GM18520 (cell line): ENCODE data around the gene PPP2R2D.
"Not testable (repeated sequence)": the region's sequence is repeated elsewhere in the genome, so short reads cannot be mapped to it uniquely, and the experiment has no call there.

Experiments used
- ATAC-seq: cut with Tn5 transposase; IDR thresholded peaks from one replicate; pipeline ENCODE4 v1.9.1; 2021; ENCODE audit not compliant: unreplicated experiment

PPP2R2D gene

DNA sequence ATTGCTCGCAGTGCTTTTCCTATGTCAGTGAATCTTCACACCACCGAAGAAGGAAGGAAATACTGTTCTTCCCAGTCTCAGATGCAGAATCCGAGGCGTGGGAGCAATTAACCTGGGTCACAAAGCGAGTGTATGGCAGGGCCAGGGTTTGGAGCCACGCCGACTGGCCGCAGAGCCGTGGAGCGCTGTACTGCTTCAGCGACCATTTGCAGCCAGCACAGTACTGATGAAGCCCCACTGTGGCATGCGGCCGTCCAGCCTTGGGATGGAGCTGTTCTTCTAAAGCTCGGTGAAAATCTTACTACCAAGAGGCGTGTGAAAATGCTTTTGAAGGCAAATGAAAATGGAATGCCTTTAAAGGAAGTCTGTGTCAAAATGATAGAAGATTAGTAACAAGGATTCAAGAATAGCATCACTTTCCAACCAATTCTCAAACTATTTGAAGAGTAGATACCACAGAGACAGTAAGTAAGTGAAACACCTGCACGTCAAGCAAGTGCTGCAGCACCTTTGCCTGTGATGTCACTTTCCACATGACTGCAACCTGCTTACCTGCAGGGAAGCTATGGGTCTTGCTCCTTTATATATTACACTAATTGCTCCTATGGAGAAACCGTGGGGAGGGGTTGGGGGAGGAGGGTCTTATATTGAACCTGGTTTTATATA lies 4.9 kb downstream of the PPP2R2D start:
- ATAC-seq = no peak

DNA sequence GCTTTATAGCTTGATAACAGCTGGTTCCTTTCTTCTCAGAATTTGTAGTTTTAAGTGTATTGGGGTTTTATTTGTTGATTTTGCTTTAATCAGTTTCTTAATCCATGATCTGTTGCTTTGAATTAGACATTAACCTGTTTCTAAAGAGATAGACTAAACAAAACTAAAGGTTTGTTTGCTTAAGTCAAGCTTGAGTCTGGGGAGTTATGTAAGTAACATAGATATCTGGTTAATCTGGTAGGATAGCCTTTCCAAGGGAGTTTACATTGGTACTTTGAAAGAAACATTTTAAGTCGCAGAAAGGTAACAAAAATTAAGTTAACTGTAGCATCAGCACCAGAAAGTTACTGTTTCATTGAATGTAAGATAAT lies 5.4 kb downstream of the PPP2R2D start:
- no peak for ATAC-seq

DNA sequence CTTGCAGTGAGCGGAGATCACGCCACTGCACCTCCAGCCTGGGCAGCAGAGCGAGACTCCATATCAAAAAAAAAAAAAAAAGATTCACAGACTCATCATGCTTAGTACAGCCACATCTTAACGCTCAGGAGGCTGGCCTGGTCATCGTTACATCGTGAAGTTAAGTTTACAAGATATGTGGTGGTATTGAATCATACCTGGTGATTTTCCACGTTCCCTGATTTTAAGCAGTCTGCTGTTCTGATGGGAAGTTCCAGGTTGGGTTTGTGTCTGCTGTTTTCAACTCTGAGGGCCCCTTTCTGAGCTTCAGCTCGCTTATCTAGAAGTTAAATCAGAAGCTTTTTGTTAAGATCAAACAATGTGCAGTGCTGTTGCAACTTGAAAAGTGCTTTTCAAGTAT lies 6.9 kb downstream of the PPP2R2D start:
- no peak for ATAC-seq

DNA sequence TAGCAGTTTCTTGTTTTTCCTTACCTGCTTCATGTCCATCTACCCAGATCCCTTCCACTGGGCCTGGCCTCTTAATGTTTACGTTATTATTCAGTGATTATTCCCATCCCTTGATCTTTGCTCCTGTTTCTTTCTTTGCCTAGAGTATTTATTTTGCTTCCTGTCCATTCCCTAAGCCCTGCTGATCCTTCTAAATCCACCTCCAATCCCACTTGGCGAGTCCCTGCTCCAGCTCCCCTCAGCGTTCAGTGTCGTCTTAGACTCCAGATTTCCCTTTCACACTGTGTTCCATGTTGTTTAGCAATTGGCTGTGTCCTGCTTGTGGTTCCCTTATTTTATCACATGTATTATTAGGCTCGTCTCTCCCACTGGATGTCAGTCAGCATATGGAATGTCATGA lies 7.3 kb downstream of the PPP2R2D start:
- no peak for ATAC-seq

DNA sequence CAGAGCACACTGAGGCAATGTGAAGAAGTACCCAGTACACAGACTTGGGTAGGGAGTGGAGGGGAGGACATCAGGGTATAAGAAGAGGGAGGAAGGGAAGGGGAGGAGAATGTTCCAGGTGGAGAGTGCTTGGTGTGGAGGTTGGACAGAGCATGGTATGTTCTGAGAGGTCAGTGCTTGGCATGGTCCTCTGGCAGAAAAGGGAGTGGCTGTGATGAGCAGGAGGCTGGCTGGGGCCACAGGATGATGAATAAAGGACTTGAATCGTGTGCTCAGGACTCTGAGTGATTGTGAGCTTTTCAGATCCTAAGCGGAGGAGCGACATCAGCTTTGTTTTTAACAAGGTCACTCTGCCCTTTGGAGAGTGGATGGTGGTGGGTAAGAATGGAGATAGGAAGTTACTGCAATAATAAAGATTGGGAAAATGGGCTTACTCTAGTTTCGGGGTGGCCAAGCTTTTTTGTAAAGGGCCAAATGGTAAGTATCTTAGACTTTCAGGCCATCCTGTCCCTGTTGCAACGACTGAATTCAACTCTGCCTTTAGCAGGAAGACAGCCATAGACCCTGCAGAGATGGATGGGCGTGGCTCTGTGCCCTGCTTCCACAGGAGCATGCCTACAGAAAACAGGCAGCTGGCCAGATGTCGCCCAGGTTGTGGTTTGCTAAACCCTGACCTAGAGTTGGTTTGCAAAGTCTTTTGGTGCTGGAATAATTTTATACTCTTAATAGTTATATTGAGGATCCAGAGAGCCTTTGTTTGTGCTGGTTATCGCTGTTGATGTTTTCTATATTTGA lies 8.4 kb downstream of the PPP2R2D start:
- no peak for ATAC-seq

DNA sequence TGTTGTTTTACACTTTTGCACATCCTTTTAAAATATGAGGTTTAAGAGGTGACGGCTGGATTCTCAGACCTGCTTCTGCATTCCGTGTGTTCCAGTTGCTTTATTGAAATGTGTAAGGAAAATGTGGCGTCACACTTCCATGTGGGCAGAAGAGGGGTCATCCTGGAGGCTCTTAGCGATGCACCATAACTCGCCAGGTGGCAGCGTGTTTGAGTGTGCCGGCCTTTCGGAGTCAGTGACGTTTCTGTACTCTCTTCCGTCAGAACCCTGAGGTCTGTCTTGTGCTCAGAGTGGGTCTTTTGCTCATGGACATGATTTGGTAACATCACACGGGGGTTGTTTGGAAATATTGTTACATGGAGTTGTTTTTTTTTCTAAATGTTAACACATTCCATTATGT lies 9.1 kb downstream of the PPP2R2D start:
- no peak for ATAC-seq

DNA sequence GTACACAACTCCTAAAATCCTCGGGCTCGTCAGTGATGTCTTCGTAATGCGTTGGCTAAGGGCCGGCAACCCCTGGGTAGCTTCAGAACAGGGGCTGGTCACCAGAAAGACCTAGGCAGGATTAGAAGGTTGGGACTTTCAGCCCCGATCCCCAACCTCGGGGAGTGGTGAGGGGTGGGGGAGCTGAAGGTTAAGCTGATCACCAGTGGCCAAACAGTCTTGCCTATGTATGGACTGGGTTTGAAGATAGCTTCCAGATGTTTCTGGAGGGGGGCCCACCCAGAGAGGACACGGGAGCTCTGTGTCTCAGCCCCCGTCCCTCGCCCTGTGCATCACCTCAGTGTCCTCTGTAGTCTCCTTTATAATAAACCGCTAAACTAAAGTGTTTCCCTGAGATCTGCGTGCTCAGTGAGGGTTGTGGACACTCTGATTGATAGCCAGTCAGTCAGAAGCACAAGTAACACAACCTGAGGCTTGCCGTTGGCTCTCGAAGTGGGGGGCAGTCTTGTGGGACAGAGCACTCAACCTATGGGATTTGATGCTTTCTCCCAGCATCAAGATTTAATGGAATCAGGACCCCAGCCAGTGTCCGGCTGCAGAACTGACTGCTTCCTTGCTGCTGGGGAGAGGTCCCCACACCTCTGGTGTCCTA lies 10.0 kb downstream of the PPP2R2D start:
- ATAC-seq = no peak

DNA sequence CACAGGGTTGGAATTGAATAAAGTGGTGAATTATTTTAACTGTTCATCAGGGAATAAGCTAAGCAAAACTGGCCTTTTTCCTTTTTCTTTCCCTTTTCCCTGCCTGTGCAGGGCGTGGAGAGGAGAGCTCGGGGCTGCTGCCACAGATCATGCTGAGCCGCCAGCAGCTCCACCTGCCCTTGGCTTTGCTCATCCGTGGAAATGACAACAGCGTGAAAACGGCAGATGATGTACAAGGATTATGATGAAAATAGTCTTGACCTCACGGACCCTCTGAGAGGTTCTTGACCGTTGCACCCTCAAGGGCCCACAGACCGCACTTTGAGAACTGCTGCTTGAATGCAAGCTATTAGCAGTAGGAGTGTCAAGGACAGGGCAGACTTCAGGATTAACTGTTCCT lies 10.6 kb downstream of the PPP2R2D start:
- no peak for ATAC-seq

DNA sequence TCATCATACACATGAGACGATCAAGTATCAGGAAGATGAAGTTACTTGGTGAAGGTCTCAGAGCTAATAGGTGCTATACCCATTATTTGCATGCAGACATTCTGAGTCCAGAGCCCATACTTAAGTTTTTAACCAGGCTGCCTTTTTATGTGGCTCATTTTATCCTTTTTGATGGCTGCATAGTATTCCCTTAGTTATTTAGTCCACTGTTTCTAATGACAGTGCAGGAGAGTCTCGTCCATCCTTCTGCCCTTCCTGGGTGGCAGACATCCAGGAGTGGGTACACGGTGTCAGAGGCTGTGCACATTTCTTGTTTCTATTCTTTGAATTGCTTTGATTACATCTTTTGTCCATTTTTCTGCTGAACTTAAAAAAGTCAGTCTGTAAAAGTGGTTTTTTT lies 11.8 kb downstream of the PPP2R2D start:
- no peak for ATAC-seq

DNA sequence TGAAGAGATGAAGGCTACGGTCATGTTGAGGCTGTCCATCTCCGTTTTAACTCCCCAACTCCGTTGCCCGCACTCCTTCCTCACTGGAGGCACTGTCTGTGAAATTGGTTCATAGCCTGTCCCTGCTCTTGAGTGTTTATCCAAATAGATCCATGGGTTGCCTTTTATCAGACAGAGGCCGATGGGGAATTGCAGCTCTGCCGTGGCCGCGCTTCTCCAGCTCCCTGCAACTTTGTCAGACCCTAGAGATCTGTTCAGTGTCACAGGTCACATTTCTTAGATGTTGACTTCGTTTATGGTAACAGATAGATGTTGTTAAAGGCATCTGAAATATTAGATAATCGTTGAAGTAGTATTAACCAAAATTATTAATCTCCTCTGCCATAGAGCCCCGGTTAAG lies 14.7 kb downstream of the PPP2R2D start:
- ATAC-seq = no peak

DNA sequence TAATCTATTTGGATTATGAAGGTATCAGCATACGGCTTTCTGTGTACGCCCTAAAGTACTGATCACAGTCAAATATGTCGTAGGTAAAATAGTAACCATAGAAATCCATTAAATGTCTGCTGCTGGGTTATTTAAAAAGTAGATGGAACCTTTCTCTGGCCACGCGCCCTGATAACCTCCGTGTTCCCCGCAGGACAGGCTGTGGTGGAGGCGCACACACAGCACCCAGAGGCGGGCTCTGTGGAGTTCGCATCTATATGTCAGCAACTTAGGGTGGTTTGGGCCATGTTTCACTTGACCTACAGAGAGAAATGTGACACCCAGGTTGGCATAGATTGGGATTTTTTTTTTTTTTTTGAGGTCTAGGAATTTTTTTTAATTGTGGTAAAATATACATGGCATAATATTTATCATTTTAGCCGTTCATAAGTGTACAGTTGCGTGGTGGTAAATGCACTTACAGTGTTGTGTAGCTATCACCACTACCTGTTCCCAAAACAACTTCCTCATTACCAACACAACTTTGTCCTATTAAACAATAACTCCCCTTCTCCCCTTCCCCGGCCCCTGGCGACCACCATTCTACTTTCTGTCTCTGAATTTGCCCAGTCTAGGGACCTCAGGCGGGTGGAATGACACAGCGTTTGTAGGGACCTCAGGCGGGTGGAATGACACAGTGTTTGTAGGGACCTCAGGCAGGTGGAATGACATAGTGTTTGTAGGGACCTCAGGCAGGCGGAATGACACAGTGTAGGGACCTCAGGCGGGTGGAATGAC lies 15.4 kb downstream of the PPP2R2D start:
- ATAC-seq = no peak

DNA sequence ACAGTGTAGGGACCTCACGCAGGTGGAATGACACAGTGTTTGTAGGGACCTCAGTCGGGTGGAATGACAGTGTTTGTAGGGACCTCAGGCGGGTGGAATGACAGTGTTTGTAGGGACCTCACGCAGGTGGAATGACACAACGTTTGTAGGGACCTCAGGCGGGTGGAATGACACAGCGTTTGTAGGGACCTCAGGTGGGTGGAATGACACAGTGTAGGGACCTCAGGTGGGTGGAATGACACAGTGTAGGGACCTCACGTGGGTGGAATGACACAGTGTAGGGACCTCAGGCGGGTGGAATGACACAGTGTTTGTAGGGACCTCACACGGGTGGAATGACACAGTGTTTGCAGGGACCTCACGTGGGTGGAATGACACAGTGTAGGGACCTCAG lies 16.0 kb downstream of the PPP2R2D start:
- not testable (repeated sequence) for ATAC-seq

DNA sequence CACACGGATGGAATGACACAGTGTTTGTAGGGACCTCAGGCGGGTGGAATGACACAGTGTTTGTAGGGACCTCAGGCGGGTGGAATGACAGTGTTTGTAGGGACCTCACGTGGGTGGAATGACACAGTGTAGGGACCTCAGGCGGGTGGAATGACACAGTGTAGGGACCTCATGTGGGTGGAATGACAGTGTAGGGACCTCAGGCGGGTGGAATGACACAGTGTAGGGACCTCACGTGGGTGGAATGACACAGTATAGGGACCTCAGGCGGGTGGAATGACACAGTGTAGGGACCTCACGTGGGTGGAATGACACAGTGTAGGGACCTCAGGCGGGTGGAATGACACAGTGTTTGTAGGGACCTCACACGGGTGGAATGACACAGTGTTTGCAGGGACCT lies 16.7 kb downstream of the PPP2R2D start:
- not testable (repeated sequence) for ATAC-seq

DNA sequence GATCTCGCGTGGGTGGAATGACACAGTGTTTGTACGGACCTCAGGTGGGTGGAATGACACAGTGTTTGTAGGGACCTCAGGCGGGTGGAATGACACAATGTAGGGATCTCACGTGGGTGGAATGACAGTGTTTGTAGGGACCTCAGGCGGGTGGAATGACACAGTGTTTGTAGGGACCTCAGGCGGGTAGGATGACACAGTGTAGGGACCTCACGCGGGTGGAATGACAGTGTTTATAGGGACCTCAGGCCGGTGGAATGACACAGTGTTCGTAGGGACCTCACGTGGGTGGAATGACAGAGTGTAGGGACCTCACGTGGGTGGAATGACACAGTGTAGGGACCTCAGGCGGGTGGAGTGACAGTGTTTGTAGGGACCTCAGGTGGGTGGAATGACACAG lies 18.7 kb downstream of the PPP2R2D start:
- not testable (repeated sequence) for ATAC-seq

DNA sequence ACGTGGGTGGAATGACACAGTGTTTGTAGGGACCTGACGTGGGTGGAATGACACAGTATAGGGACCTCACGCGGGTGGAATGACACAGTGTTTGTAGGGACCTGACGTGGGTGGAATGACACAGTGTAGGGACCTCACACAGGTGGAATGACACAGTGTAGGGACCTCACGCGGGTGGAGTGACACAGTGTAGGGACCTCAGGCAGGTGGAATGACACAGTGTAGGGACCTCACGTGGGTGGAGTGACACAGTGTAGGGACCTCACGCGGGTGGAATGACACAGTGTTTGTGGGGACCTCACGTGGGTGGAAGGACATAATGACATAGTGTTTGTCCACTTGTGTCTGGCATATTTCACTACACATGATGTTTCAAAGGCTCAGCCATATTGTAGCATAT lies 19.3 kb downstream of the PPP2R2D start:
- no peak for ATAC-seq

DNA sequence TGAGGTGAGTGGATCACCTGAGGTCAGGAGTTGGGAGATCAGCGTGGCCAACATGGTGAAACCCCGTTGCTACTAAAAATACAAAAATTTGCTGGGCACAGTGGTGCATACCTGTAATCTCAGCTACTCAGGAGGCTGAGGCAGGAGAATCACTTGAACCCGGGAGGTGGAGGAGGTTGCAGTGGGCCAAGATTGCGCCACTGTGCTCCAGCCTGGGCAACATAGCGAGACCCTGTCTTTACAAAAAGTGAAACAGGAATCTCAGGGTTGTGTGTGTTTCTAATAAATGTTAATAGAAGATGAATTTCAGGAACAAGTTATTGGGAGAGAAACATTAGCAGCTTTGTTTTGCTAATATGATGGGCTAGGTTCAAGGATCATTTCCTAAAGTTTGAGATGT lies 19.9 kb downstream of the PPP2R2D start:
- no peak for ATAC-seq

DNA sequence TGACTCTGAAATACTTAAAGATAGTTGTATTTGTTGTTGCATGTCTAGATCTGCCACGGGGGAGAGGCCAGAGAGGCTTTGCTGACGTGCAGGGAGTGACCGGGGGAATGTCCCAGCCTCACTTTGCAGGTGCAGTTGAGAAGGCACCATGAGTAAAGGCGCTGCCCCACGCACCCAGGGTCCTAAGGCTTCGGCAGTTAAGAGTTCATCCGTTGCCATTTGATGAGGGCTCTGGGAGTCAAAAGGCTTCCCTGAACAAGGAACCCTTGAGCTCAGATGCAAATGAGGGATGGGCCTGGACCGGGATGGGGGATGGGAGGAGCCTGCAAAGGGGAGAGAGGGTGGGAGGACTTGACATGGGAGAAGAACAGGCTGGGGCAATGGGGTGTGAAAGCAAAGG lies 20.4 kb downstream of the PPP2R2D start:
- peak; percentile 61 for ATAC-seq

DNA sequence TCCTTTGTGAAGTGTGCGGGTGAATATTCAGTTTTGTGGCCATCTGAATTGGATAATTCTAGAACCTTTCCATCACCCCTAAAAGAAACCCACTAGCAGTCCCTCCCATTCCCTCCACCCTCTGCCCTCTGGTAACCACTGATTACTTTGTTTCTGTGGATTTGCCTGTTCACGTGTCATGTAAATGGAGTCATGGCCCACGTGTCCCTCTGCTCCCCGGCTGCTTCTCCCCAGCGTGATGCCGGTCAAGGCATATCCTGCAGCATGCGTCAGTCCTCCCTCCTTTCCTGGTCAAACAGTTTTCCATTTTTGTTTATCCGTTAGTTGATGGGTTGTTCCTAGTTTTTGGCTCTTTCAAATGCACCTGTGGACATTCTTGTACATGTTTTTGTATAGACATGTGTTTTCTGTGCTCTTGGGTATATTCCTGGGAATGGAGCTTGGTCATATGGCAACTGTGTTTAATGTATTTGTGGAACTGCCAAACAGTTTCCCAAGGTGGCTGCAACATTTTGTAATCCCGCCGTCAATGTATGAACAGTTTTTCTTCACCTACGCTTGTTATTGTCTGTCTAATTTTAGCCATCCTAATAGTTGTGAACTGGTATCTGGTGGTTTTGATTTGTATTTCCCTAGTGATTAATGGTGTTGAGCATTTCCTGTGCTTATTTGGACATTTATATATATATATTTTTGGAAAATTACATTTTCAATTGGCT lies 22.4 kb downstream of the PPP2R2D start:
- no peak for ATAC-seq

DNA sequence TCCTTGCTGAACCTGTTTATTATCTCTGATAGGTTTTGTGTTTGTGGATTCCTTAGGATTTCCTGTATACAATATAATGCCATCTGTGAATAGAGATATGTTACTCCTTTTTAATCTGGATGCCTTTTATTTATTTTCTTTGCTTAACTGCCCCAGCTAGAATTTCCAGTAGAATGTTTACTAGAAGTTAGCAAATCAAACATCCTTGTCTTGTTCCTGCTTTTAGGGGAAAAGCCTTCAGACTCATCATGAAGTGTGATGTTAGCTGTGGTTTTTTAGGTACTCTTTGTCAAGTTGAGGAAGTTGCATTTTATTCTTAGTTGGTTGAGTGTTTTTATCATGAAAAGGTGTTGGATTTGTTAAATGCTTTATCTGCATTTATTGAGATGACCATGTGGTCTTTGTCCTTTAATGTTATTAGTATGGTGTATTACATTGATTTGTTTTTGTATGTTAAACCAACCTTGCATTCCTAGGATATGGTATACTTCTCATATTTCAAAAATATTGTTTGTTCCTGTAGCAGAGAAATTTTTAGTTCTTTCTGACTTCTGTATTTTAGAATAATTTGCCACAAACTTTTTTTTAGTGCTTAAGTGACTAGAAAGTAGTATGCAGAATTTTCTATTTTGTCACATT lies 24.3 kb downstream of the PPP2R2D start:
- no peak for ATAC-seq

DNA sequence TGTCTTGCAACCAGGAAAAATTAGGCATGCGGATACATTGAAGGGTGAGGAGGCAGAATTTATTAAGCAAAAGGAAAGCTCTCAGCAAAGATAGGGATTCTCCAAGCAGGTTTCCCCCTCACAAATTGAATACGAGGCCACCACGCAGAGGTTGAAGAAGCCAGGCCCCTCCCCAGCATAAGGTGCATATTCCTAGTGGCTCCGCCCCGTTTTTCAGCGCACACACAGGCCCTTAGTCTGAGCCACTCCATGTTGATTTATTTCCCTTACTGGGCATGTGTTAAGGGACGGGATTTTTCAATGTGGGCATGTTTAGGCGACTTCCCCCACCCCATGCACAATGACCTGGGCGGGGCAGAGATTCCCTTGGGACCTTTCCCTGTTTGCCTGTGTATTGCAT lies 24.9 kb downstream of the PPP2R2D start:
- no peak for ATAC-seq
